Loucy (cell line): ENCODE results near the gene ASB9.
"Not testable (repeated sequence)": the region's sequence is repeated elsewhere in the genome, so short reads cannot be mapped to it uniquely, and the experiment has no call there.

ENCODE experiments used
- H2AFZ ChIP-seq: fragments of 200-600 bp; sonication (generic); 2 replicates; pipeline ENCODE4 v1.6.0; 2016; ENCODE audit warnings: antibody characterized with exemption, mild to moderate bottlenecking, low read length, moderate library complexity
- H3F3A ChIP-seq: fragments of 200-600 bp; 2 replicates; pipeline ENCODE4 v1.6.0; 2016; ENCODE audit warnings: antibody characterized with exemption, low read depth, mild to moderate bottlenecking
- H3K27me3 ChIP-seq: fragments of 200-600 bp; sonication (generic); 2 replicates; pipeline ENCODE4 v1.6.1; 2014; ENCODE audit warnings: low read length, mild to moderate bottlenecking; ENCODE audit not compliant: insufficient read depth, poor library complexity, severe bottlenecking
- H3K36me3 ChIP-seq: fragments of 200-600 bp; sonication (generic); 2 replicates; pipeline ENCODE4 v1.6.1; 2016; ENCODE audit warnings: low read length; ENCODE audit not compliant: insufficient read depth
- H3K4me1 ChIP-seq: fragments of 200-600 bp; sonication (generic); 2 replicates; pipeline ENCODE4 v1.5.1; 2014; ENCODE audit warnings: low read length, mild to moderate bottlenecking; ENCODE audit not compliant: insufficient read depth, poor library complexity, severe bottlenecking
- H3K4me2 ChIP-seq: fragments of 200-600 bp; sonication (generic); 2 replicates; pipeline ENCODE4 v1.6.0; 2014; ENCODE audit warnings: antibody characterized with exemption, low read length, low read depth, mild to moderate bottlenecking; ENCODE audit not compliant: poor library complexity, severe bottlenecking
- H3K4me3 ChIP-seq: fragments of 200-600 bp; sonication (generic); 2 replicates; pipeline ENCODE4 v1.5.1; 2014; ENCODE audit warnings: low read length, mild to moderate bottlenecking, mixed read lengths; ENCODE audit not compliant: poor library complexity, severe bottlenecking
- H3K79me2 ChIP-seq: fragments of 200-600 bp; sonication (generic); 2 replicates; pipeline ENCODE4 v1.6.1; 2014; ENCODE audit warnings: low read length; ENCODE audit not compliant: insufficient read depth
- H3K9ac ChIP-seq: fragments of 200-600 bp; sonication (generic); 2 replicates; pipeline ENCODE4 v1.6.0; 2014; ENCODE audit warnings: mild to moderate bottlenecking, low read depth, low read length, moderate library complexity; ENCODE audit not compliant: poor library complexity, severe bottlenecking
- H3K9me2 ChIP-seq: fragments of 200-600 bp; sonication (generic); replicated peaks from 2 replicates; pipeline ENCODE4 v1.6.1; 2016; ENCODE audit warnings: low read depth, low read length, mixed read lengths
- H3K9me3 ChIP-seq: fragments of 200-600 bp; sonication (generic); 2 replicates; pipeline ENCODE4 v1.6.1; 2014; ENCODE audit warnings: mild to moderate bottlenecking, antibody characterized with exemption, low read length, low read depth; ENCODE audit not compliant: insufficient read depth
- H4K20me1 ChIP-seq: fragments of 200-600 bp; sonication (generic); 2 replicates; pipeline ENCODE4 v1.6.0; 2014; ENCODE audit warnings: antibody characterized with exemption, low read length, mild to moderate bottlenecking; ENCODE audit not compliant: insufficient read depth, poor library complexity, severe bottlenecking
- EZH2phosphoT487 ChIP-seq: fragments of 200-600 bp; IDR thresholded peaks from 2 replicates; pipeline ENCODE4 v1.6.1; 2018; ENCODE audit warnings: antibody characterized with exemption, mild to moderate bottlenecking, moderate library complexity, borderline replicate concordance
- TF ChIP-seq, protein P1 (sequence below): fragments of 200-600 bp; sonication (generic); conservative IDR thresholded peaks from 2 replicates; pipeline ENCODE4 v1.5.1; 2014; ENCODE audit warnings: mild to moderate bottlenecking, antibody characterized with exemption, low read length

Gene ASB9

DNA sequence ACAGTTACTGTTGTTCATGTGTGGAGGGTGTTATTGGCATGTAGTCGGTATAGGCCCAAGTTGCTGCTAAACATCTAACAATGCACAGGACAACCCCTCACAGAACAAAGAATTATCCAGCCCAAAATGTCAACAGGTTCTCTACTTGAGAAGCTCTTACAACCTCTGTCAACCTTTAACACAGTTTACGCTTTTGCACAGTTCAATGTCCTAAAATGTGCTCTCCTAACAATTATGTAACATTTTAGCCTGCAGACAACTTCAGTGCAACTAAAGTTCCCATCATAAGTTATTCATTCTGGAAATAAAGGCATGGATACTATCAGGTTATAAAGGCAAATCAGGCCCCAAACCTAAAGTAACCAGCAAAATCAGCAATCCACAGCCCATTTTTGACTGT is 66.2 kb downstream of the ASB9 start:
- TF ChIP-seq, protein P1, sequence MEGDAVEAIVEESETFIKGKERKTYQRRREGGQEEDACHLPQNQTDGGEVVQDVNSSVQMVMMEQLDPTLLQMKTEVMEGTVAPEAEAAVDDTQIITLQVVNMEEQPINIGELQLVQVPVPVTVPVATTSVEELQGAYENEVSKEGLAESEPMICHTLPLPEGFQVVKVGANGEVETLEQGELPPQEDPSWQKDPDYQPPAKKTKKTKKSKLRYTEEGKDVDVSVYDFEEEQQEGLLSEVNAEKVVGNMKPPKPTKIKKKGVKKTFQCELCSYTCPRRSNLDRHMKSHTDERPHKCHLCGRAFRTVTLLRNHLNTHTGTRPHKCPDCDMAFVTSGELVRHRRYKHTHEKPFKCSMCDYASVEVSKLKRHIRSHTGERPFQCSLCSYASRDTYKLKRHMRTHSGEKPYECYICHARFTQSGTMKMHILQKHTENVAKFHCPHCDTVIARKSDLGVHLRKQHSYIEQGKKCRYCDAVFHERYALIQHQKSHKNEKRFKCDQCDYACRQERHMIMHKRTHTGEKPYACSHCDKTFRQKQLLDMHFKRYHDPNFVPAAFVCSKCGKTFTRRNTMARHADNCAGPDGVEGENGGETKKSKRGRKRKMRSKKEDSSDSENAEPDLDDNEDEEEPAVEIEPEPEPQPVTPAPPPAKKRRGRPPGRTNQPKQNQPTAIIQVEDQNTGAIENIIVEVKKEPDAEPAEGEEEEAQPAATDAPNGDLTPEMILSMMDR, result no peak
- TF ChIP-seq EZH2phosphoT487, result no peak

GRCh38 chrX:15202454-15203177 is 67.3 kb downstream of the ASB9 start:
- no peaks in the 10 kb centered on the region for H3K27me3 ChIP-seq
- no peak overlapping the region for H3K4me3 ChIP-seq
- no peaks in the 10 kb centered on the region for H3K4me1 ChIP-seq
- H3K9ac ChIP-seq, result no peak overlapping the region
- H3K9me3 ChIP-seq, result no peaks in the 10 kb centered on the region
- H3K9me2 ChIP-seq, result no peaks in the 10 kb centered on the region
- TF ChIP-seq, protein P1, result no peak
- TF ChIP-seq EZH2phosphoT487, result no peak
- no peaks in the 10 kb centered on the region for H3K79me2 ChIP-seq
- no peaks in the 10 kb centered on the region for H3F3A ChIP-seq
- H4K20me1 ChIP-seq, result no peaks in the 10 kb centered on the region
- no peak overlapping the region for H2AFZ ChIP-seq
- no peak overlapping the region for H3K4me2 ChIP-seq
- no peaks in the 10 kb centered on the region for H3K36me3 ChIP-seq

More for the DNA sequence above, 66.2 kb downstream of the ASB9 start:
- H3K9me2 ChIP-seq, result no peaks in the 10 kb centered on the region
- H4K20me1 ChIP-seq, result no peaks in the 10 kb centered on the region
- H3K9ac ChIP-seq, result no peak overlapping the region
- H3K27me3 ChIP-seq, result no peaks in the 10 kb centered on the region
- H3K4me1 ChIP-seq, result no peaks in the 10 kb centered on the region
- H3F3A ChIP-seq, result no peaks in the 10 kb centered on the region
- no peaks in the 10 kb centered on the region for H3K79me2 ChIP-seq
- H2AFZ ChIP-seq, result no peak overlapping the region
- H3K4me2 ChIP-seq, result no peak overlapping the region
- H3K36me3 ChIP-seq, result no peaks in the 10 kb centered on the region
- no peaks in the 10 kb centered on the region for H3K9me3 ChIP-seq
- no peak overlapping the region for H3K4me3 ChIP-seq

DNA sequence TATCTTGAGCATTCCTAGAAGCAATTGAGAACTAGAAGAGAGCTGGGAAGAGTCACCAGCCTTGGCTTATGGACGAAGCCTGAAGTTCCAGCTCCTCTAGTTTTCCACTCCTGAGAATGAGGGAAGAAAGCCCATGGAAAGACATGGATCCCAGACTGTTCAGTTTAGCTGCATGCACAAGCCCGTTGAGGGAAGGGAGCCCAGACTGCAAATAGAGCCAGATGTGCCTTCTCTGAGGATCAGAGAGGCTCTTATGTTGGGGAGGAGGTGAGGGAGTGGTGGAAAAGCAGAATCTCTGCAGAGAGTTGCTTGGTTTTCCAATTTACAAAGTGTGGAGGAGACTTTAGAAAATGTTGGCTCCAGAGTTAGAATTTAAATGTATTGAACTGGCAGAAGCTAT is 69.0 kb downstream of the ASB9 start:
- no peaks in the 10 kb centered on the region for H3K36me3 ChIP-seq
- no peaks in the 10 kb centered on the region for H3K79me2 ChIP-seq
- no peaks in the 10 kb centered on the region for H3K4me1 ChIP-seq
- no peaks in the 10 kb centered on the region for H3K27me3 ChIP-seq
- H2AFZ ChIP-seq, result no peak overlapping the region
- H3F3A ChIP-seq, result no peaks in the 10 kb centered on the region
- no peak overlapping the region for H3K4me3 ChIP-seq
- no peaks in the 10 kb centered on the region for H3K9me2 ChIP-seq
- no peak overlapping the region for H3K9ac ChIP-seq
- no peaks in the 10 kb centered on the region for H4K20me1 ChIP-seq
- no peak overlapping the region for H3K4me2 ChIP-seq
- no peak for TF ChIP-seq EZH2phosphoT487
- TF ChIP-seq, protein P1, result no peak
- H3K9me3 ChIP-seq, result no peaks in the 10 kb centered on the region

- H3F3A ChIP-seq, H3K9ac ChIP-seq, H3K9me3 ChIP-seq, H3K4me2 ChIP-seq, H3K9me2 ChIP-seq, H3K27me3 ChIP-seq, H3K79me2 ChIP-seq, H4K20me1 ChIP-seq, H3K36me3 ChIP-seq, H2AFZ ChIP-seq, H3K4me1 ChIP-seq, H3K4me3 ChIP-seq: not testable (repeated sequence)
These were observed 71.2 kb downstream of the ASB9 start for GRCh38 chrX:15198608-15199202.
